ENCODE measurements around the gene SAC3D1. TPM values are rescaled to one million over a fixed set of nuclear protein-coding genes. Genes with fewer than 3 reads are reported as not detected.
A peak's percentile ranks its signal among the peaks of the same experiment; 100 is the strongest.
"Not testable (repeated sequence)": the region's sequence is repeated elsewhere in the genome, so short reads cannot be mapped to it uniquely, and the experiment has no call there.

SAC3D1 gene
- total RNA-seq, 1 donor from 2014 or later: 19.6 TPM

- H3K27me3 ChIP-seq: no peaks in the 10 kb centered on the region
- intact Hi-C loops (cut with DNase I): no loop called here
- no peak for DNase-seq (ENCODE audit: low spot score in 2 of 2)
- H3K4me3 ChIP-seq: no peak overlapping the region
- no peaks in the 10 kb centered on the region for H3K9me3 ChIP-seq
- H3K36me3 ChIP-seq: peaks cover 17 to 34% of the 10 kb centered on the region in 2 donors
- H3K4me1 ChIP-seq: peaks cover 3 to 17% of the 10 kb centered on the region in 2 donors
- TF ChIP-seq CTCF (IDR thresholded peaks at IDR 0.05): no peak
- H3K27ac ChIP-seq: no peak overlapping the region
Measured at GRCh38 chr11:65017937-65018336, 23.1 kb upstream of the SAC3D1 start.

GRCh38 chr11:65019824-65020223 lies 21.2 kb upstream of the SAC3D1 start:
- Histone ChIP-seq H3K4me1 (peaks cover 0 to 11% of the 10 kb centered on the region in 2 donors), H3K9me3 (no peaks in the 10 kb centered on the region), H3K27ac (no peak overlapping the region), H3K4me3 (no peak overlapping the region), H3K36me3 (peaks cover 17 to 34% of the 10 kb centered on the region in 2 donors), H3K27me3 (no peaks in the 10 kb centered on the region)
- TF ChIP-seq CTCF (IDR thresholded peaks at IDR 0.05): no peak
- DNase-seq (ENCODE audit: low spot score in 2 of 2): no peak
- intact Hi-C loops (cut with DNase I): no loop called here

- H3K4me1 ChIP-seq: no peaks in the 10 kb centered on the region
- H3K36me3 ChIP-seq: peaks cover 17 to 34% of the 10 kb centered on the region in 2 donors
- intact Hi-C loops (cut with DNase I): no loop called here
- no peak for DNase-seq (ENCODE audit: low spot score in 2 of 2)
- no peaks in the 10 kb centered on the region for H3K9me3 ChIP-seq
- no peak overlapping the region for H3K4me3 ChIP-seq
- no peak for TF ChIP-seq CTCF (IDR thresholded peaks at IDR 0.05)
- H3K27ac ChIP-seq: no peak overlapping the region
- no peaks in the 10 kb centered on the region for H3K27me3 ChIP-seq
Measured at GRCh38 chr11:65021003-65021402, 20.0 kb upstream of the SAC3D1 start.

GRCh38 chr11:65021509-65021908 lies 19.5 kb upstream of the SAC3D1 start:
- Histone ChIP-seq H3K27me3 (no peaks in the 10 kb centered on the region), H3K36me3 (peaks cover 17 to 34% of the 10 kb centered on the region in 2 donors), H3K27ac (no peak overlapping the region), H3K4me3 (no peak overlapping the region), H3K4me1 (no peaks in the 10 kb centered on the region), H3K9me3 (no peaks in the 10 kb centered on the region)
- no peak for DNase-seq (ENCODE audit: low spot score in 2 of 2)
- intact Hi-C loops (cut with DNase I): no loop called here
- TF ChIP-seq CTCF (IDR thresholded peaks at IDR 0.05): no peak

- DNase-seq (ENCODE audit: low spot score in 2 of 2); H3K27ac ChIP-seq; H3K4me3 ChIP-seq; intact Hi-C loops (cut with DNase I); H3K4me1 ChIP-seq; H3K9me3 ChIP-seq; H3K27me3 ChIP-seq: not testable (repeated sequence)
- H3K36me3 ChIP-seq: peaks cover 16 to 30% of the 10 kb centered on the region in 2 donors
Measured at GRCh38 chr11:65023502-65023901, 17.5 kb upstream of the SAC3D1 start.

- intact Hi-C loops (cut with DNase I): loop anchor here (1.0 to 5.0 kb wide), 7 partner anchors 13 to 892 kb away; partner anchors contain the start of genes ARL2, ATG2A, C11orf68 and CDCA5
- peak overlapping the region; percentile 66 to 83 for H3K27ac ChIP-seq
- DNase-seq (ENCODE audit: low spot score in 2 of 2): no peak
- peaks cover 4 to 11% of the 10 kb centered on the region in 2 donors for H3K4me1 ChIP-seq
- no peak for TF ChIP-seq CTCF (IDR thresholded peaks at IDR 0.05)
- peaks cover 7 to 14% of the 10 kb centered on the region in 2 donors for H3K36me3 ChIP-seq
- no peaks in the 10 kb centered on the region for H3K27me3 ChIP-seq
- H3K9me3 ChIP-seq: no peaks in the 10 kb centered on the region
- peak overlapping the region in 1 of 2 donors; percentile 64 for H3K4me3 ChIP-seq
Measured at GRCh38 chr11:65026810-65027209, 14.2 kb upstream of the SAC3D1 start.
